ENCODE measurements around the gene TIMMDC1.

TIMMDC1 gene

DNA sequence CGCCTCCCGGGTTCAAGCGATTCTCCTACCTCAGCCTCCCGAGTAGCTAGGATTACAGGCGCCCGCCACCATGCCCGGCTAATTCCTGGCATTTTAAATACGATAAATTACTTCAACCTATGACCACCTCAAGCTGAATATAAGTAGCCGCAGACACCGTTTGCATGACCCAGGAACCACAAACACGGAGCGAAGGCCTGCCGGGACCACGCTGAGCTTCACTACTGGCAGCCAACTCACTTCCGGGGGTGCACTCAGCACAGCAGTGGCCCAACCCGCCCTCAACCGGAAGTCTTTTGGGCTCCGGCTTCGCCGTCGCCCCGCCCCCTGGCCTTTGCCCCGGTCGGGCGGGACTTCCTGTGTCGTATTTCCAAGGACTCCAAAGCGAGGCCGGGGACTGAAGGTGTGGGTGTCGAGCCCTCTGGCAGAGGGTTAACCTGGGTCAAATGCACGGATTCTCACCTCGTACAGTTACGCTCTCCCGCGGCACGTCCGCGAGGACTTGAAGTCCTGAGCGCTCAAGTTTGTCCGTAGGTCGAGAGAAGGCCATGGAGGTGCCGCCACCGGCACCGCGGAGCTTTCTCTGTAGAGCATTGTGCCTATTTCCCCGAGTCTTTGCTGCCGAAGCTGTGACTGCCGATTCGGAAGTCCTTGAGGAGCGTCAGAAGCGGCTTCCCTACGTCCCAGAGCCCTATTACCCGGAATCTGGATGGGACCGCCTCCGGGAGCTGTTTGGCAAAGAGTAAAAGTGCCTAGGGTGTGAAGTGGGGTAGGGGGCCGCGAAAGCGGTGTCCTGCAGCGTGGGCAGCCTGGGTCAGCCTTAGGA, at the start of gene TIMMDC1:
TIMMDC1 (plus strand) TSS at position 362 of the 826 bp plus-strand sequence; CDS start at position 549, 187 bp downstream.
- peak; percentile 95 for DNase-seq (ENCODE audit: low read depth)

DNA sequence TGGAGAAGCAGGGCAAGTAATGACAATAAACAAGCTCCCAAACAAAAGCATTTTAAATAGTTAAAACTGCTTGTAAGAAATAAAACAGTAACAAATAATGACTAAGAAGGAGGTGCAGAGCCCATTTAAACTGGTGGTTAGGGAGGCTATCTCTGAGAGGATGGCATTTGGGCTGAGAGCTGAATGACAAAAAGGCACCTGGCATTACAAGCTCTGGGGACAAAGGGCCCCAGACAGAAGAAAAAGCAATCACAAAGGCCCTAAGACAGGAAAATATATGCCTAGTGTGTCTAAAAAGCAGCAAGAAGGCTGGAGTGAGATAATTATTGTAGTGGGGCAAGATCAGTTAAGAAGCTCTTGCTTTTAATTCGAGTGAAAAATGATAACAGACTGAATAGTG, 44.5 kb upstream of the TIMMDC1 start:
- DNase-seq (ENCODE audit: low read depth): no peak

- DNase-seq (ENCODE audit: low read depth): no peak
Measured at GRCh38 chr3:119456469-119456868, 41.9 kb upstream of the TIMMDC1 start.

DNA sequence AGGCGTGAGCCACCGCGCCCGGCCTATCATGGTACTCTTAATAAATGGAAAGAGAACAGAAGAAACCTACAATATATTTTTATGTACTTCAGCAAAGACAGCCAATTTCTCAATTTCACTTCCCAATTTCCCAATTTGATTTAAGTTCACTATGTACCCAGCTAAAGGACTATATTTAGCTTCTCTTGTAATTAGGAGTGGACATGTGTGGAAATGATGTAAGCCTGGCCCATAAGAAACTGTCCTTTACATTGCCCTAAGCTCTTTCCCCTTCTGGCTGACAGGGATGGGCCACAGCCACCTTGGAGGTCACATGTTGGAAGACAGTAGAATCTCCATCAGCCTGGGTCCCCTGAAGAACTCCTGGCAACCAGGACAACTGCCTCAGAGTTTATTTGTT, 41.1 kb upstream of the TIMMDC1 start:
- DNase-seq (ENCODE audit: low read depth): peak; percentile 35

DNA sequence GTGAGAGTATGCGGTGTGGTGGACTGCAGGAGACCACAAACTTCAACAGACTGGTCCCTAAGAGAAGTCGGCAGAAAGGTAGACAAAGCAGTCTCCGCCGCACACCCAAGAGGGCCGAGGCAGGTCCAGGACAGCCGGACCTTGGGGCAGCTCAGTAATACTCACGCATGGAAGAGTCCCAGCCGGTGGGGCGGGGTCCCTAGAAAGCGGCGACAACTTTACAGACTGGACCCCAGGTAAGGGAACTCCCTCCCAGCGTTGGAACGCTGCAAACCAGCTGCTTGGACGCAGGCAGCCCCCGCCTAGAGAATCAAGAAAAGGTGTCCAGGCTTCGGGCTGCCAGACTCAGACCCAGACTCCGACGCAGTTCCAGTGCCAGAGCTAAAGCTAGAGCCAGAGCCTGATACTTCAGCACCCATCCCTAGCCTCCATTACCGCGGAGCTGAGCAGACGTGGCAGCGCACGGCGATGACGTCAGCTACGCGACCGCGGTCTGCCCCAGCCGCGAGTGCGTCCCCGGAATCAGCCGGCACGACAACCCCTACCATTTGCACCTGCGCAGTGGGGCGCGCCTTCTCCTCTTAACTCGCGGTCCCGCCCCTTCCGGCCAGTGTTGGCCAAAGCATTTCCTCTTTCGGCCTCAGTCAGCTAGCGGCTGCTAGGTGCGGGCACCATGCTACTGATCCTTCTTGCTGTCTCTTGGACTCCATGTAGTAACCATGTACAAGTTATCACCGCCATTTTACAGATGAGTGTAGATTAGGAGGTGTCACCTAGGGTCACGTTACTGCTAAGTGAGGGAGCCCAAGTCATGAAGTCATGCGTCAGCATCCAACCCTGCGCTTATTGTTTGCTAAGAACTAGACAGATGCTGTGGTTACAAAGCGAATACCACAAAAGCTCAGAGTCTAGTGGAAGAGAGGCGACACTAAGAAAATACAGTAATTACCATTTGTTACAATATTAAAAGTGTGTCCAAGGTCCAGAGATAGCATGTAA, 34.9 kb upstream of the TIMMDC1 start, which contains the start of gene TMEM39A:
TMEM39A (minus strand) TSS at position 445 of the 999 bp plus-strand sequence. CDS start 1,541 bp downstream, outside the sequence.
- DNase-seq (ENCODE audit: low read depth): peak; percentile 96

- DNase-seq (ENCODE audit: low read depth): no peak
Measured at GRCh38 chr3:119468041-119468440, 30.3 kb upstream of the TIMMDC1 start.

GRCh38 chr3:119469418-119470189, 28.7 kb upstream of the TIMMDC1 start:
- peak; percentile 67 for DNase-seq (ENCODE audit: low read depth)

- no peak for DNase-seq (ENCODE audit: low read depth)
Measured at GRCh38 chr3:119470866-119471265, 27.5 kb upstream of the TIMMDC1 start.

GRCh38 chr3:119481079-119481478, 17.3 kb upstream of the TIMMDC1 start:
- DNase-seq (ENCODE audit: low read depth): no peak

GRCh38 chr3:119483101-119483500, 15.2 kb upstream of the TIMMDC1 start:
- DNase-seq (ENCODE audit: low read depth): no peak

GRCh38 chr3:119485563-119485962, 12.8 kb upstream of the TIMMDC1 start:
- DNase-seq (ENCODE audit: low read depth): no peak

- no peak for DNase-seq (ENCODE audit: low read depth)
Measured at GRCh38 chr3:119490153-119490552, 8.2 kb upstream of the TIMMDC1 start.

GRCh38 chr3:119492128-119492527, 6.2 kb upstream of the TIMMDC1 start:
- no peak for DNase-seq (ENCODE audit: low read depth)

DNA sequence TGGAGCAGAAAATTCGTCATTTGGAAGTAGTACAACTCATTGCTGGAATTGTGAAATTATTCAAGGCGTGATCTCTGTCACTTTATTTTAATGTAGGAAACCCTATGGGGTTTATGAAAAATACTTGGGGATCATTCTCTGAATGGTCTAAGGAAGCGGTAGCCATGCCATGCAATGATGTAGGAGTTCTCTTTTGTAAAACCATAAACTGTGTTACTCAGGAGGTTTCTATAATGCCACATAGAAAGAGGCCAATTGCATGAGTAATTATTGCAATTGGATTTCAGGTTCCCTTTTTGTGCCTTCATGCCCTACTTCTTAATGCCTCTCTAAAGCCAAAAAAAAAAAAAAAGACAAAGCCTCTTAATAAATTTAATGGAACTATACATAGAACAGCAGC, 5.5 kb upstream of the TIMMDC1 start:
- DNase-seq (ENCODE audit: low read depth): no peak

GRCh38 chr3:119494597-119494996, 3.8 kb upstream of the TIMMDC1 start:
- no peak for DNase-seq (ENCODE audit: low read depth)

DNA sequence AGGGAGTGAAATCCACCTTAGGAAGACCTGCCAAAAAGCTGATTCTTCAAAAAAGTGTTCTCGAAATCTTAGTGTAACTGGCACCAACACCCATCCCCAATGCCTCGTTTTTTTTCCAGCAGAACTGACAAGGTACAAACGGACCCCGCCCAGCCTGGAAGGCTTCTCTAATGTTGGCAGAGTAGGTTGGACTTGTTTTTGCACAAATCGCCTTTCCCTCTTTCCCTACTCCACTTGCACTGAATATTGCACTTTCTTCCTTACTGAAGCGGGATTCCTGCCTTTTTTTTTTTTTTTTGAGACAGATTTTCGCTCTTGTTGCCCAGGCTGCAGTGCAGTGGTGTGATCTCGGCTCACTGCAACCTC, 544 bp upstream of the TIMMDC1 start:
- DNase-seq (ENCODE audit: low read depth): peak; percentile 27

DNA sequence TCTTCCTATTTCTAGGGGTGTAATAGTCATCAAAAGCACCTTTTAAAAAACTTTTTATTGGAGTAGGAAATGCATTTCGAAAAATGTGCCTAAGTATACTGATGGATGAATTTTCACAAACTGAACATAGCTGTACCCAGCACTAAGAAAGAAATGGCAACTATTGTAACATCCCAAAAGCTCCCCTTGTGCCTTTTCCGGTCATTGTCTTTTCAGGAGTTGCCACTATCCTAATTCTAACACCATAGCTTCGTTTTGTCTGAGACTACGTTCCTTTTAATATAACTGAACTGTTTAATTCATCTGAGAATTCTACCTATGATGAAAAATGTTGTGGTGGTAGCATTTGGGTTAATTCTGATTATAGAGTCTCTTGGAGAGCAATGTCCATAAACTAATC, 1.9 kb downstream of the TIMMDC1 start:
- DNase-seq (ENCODE audit: low read depth): no peak

GRCh38 chr3:119500901-119501300, 2.6 kb downstream of the TIMMDC1 start:
- peak; percentile 60 for DNase-seq (ENCODE audit: low read depth)

- no peak for DNase-seq (ENCODE audit: low read depth)
Measured at GRCh38 chr3:119506631-119507030, 8.3 kb downstream of the TIMMDC1 start.

GRCh38 chr3:119507404-119507803, 9.1 kb downstream of the TIMMDC1 start:
- DNase-seq (ENCODE audit: low read depth): no peak

- DNase-seq (ENCODE audit: low read depth): no peak
Measured at GRCh38 chr3:119508172-119508845, 10.0 kb downstream of the TIMMDC1 start.

Data from amniotic epithelial cell (primary cell).